DND-41 (cell line): ENCODE data around the gene RAB35.

ENCODE experiments used
- ATAC-seq: fragments of 200-7000 bp; cut with Tn5 transposase; 3 replicates; pipeline ENCODE4 v1.9.1; 2021; ENCODE audit warnings: low read depth; ENCODE audit not compliant: insufficient read depth
- DNase-seq: peaks from one replicate; pipeline ENCODE4 v3.0.0-alpha.2; 2020
- H2AFZ ChIP-seq: 2 replicates; pipeline ENCODE4 v1.6.0; 2012; ENCODE audit warnings: low read depth, low read length
- H3K27ac ChIP-seq: 2 replicates; pipeline ENCODE4 v1.5.1; 2012; ENCODE audit warnings: low read length, inconsistent platforms
- H3K27me3 ChIP-seq: fragments of 200-600 bp; sonication (generic); 2 replicates; pipeline ENCODE4 v1.6.0; 2012; ENCODE audit warnings: low read length, mild to moderate bottlenecking, inconsistent platforms; ENCODE audit not compliant: insufficient read depth, poor library complexity
- H3K36me3 ChIP-seq: 2 replicates; pipeline ENCODE4 v1.5.1; 2012; ENCODE audit warnings: low read length, inconsistent platforms; ENCODE audit not compliant: insufficient read depth
- H3K4me1 ChIP-seq: 2 replicates; pipeline ENCODE4 v1.5.1; 2012; ENCODE audit warnings: mild to moderate bottlenecking, low read length; ENCODE audit not compliant: insufficient read depth
- H3K4me2 ChIP-seq: 2 replicates; pipeline ENCODE4 v1.6.0; 2012; ENCODE audit warnings: mild to moderate bottlenecking, moderate library complexity, low read length, inconsistent platforms; ENCODE audit not compliant: insufficient read depth
- H3K4me3 ChIP-seq, 2 experiments: fragments of 200-600 bp in 1 of 2; shearing (Covaris generic) in 1 of 2; 2 replicates each; pipeline ENCODE4 v1.5.1; 2012 to 2016; ENCODE audit warnings: inconsistent platforms in 2 of 2, low read length in 2 of 2, mild to moderate bottlenecking in 2 of 2, low read depth in 1 of 2, moderate library complexity in 1 of 2
- H3K79me2 ChIP-seq: 2 replicates; pipeline ENCODE4 v1.6.0; 2012; ENCODE audit warnings: low read length, inconsistent platforms; ENCODE audit not compliant: insufficient read depth
- H3K9ac ChIP-seq: 2 replicates; pipeline ENCODE4 v1.6.0; 2012; ENCODE audit warnings: low read depth, mild to moderate bottlenecking, inconsistent platforms, low read length, moderate library complexity
- H3K9me3 ChIP-seq: 2 replicates; pipeline ENCODE4 v1.5.1; 2012; ENCODE audit warnings: low read length, moderate library complexity, mild to moderate bottlenecking, inconsistent platforms; ENCODE audit not compliant: insufficient read depth, severe bottlenecking
- H4K20me1 ChIP-seq: 2 replicates; pipeline ENCODE4 v1.6.0; 2012; ENCODE audit warnings: low read length; ENCODE audit not compliant: insufficient read depth
- EZH2 ChIP-seq: IDR thresholded peaks from 3 replicates; pipeline ENCODE4 v1.6.1; 2012; ENCODE audit warnings: borderline replicate concordance, low read depth, mild to moderate bottlenecking, moderate library complexity, low read length, inconsistent platforms; ENCODE audit not compliant: severe bottlenecking
- TF ChIP-seq, protein P1 (sequence below): IDR thresholded peaks from 2 replicates; pipeline ENCODE4 v1.5.1; 2012; ENCODE audit warnings: borderline replicate concordance, low read length, moderate library complexity, mild to moderate bottlenecking; ENCODE audit not compliant: poor library complexity, severe bottlenecking; ENCODE audit errors: extremely low read depth

RAB35 gene

DNA sequence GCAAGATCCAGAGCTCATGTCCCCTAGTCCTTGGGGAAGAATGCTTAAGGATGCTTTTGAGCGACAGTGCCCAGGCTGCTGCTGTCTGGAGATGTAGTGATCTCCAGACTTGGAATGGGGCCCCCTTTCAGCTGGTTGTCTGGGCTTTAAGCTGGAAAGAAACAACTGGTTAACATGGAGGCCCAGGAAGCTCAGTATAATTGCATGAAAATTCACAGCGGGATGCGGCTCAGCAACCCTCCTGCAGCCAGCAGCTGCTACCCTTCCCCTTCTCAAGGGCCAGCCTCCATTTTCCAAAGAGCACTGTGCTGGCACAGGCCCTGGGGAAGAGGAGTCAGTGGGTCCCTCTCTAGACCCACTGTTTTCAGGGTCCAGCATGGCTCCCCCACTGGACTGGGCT is 26.3 kb downstream of the RAB35 start:
- Histone ChIP-seq H4K20me1 (peaks cover 7% of the 10 kb centered on the region; the same call in 1 of the 2 replicates), H3K36me3 (peaks cover 23% of the 10 kb centered on the region), H2AFZ (no peak overlapping the region), H3K4me3 (no peak overlapping the region), H3K9me3 (no peaks in the 10 kb centered on the region), H3K4me2 (no peak overlapping the region), H3K9ac (no peak overlapping the region), H3K4me1 (peaks cover 20% of the 10 kb centered on the region), H3K27ac (no peak overlapping the region), H3K27me3 (no peaks in the 10 kb centered on the region), H3K79me2 (no peaks in the 10 kb centered on the region)
- ATAC-seq = no peak
- TF ChIP-seq EZH2 = no peak
- TF ChIP-seq, protein P1, sequence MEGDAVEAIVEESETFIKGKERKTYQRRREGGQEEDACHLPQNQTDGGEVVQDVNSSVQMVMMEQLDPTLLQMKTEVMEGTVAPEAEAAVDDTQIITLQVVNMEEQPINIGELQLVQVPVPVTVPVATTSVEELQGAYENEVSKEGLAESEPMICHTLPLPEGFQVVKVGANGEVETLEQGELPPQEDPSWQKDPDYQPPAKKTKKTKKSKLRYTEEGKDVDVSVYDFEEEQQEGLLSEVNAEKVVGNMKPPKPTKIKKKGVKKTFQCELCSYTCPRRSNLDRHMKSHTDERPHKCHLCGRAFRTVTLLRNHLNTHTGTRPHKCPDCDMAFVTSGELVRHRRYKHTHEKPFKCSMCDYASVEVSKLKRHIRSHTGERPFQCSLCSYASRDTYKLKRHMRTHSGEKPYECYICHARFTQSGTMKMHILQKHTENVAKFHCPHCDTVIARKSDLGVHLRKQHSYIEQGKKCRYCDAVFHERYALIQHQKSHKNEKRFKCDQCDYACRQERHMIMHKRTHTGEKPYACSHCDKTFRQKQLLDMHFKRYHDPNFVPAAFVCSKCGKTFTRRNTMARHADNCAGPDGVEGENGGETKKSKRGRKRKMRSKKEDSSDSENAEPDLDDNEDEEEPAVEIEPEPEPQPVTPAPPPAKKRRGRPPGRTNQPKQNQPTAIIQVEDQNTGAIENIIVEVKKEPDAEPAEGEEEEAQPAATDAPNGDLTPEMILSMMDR = no peak
- DNase-seq = no peak

- Histone ChIP-seq H3K4me1 (peaks cover 20% of the 10 kb centered on the region), H3K27me3 (no peaks in the 10 kb centered on the region), H3K27ac (no peak overlapping the region), H3K4me2 (no peak overlapping the region), H3K36me3 (peaks cover 21% of the 10 kb centered on the region), H3K79me2 (no peaks in the 10 kb centered on the region), H2AFZ (no peak overlapping the region), H3K9ac (no peak overlapping the region), H3K4me3 (no peak overlapping the region), H3K9me3 (no peaks in the 10 kb centered on the region), H4K20me1 (peaks cover 7% of the 10 kb centered on the region; the same call in 1 of the 2 replicates)
- TF ChIP-seq, protein P1 = no peak
- TF ChIP-seq EZH2 = no peak
- DNase-seq = no peak
- no peak for ATAC-seq
Measured at GRCh38 chr12:120089796-120090195, 26.8 kb downstream of the RAB35 start.

- Histone ChIP-seq H3K4me2 (no peak overlapping the region), H3K4me3 (no peak overlapping the region), H3K79me2 (no peaks in the 10 kb centered on the region), H3K9ac (no peak overlapping the region), H3K27me3 (no peaks in the 10 kb centered on the region), H3K27ac (no peak overlapping the region), H3K9me3 (no peaks in the 10 kb centered on the region), H2AFZ (no peak overlapping the region), H3K4me1 (peaks cover 20% of the 10 kb centered on the region), H4K20me1 (peaks cover 7% of the 10 kb centered on the region; the same call in 1 of the 2 replicates), H3K36me3 (peaks cover 16% of the 10 kb centered on the region)
- ATAC-seq (no peak), DNase-seq (no peak)
- TF ChIP-seq EZH2 = no peak
- TF ChIP-seq, protein P1 = no peak
Measured at GRCh38 chr12:120089105-120089504, 27.4 kb downstream of the RAB35 start.
